ENCODE results near the gene TIMP2.

TIMP2 gene

GRCh38 chr17:78819402-78819801 lies 105.8 kb downstream of the TIMP2 start:
- TF ChIP-seq EZH2phosphoT487 (IDR thresholded peaks at IDR 0.05; ENCODE audit: borderline replicate concordance, low read length) (no peak), CTCF (IDR thresholded peaks at IDR 0.05; ENCODE audit: low read depth, low read length, poor library complexity, severe bottlenecking) (no peak)
- no peaks in the 10 kb centered on the region for H3F3A ChIP-seq (ENCODE audit: control insufficient read depth, insufficient read depth)
- H3K4me2 ChIP-seq (ENCODE audit: low read length), result no peak overlapping the region
- H3K36me3 ChIP-seq (ENCODE audit: control insufficient read depth, low read length), result peaks cover 92% of the 10 kb centered on the region
- no peaks in the 10 kb centered on the region for H3K4me1 ChIP-seq (ENCODE audit: control insufficient read depth, low read length)
- no peak overlapping the region for H3K27ac ChIP-seq (ENCODE audit: low read depth, low read length)
- H3K9me3 ChIP-seq (ENCODE audit: control insufficient read depth, insufficient read depth, low read length), result no peaks in the 10 kb centered on the region
- no peaks in the 10 kb centered on the region for H4K20me1 ChIP-seq (ENCODE audit: control insufficient read depth, insufficient read depth, low read depth, low read length)
- no peak overlapping the region for H3K4me3 ChIP-seq (ENCODE audit: low read length)
- H3K9me2 ChIP-seq (replicated peaks; ENCODE audit: control insufficient read depth, low read length), result no peaks in the 10 kb centered on the region
- H3K27me3 ChIP-seq (ENCODE audit: control insufficient read depth, low read length), result no peaks in the 10 kb centered on the region
- H3K79me2 ChIP-seq (ENCODE audit: control insufficient read depth, low read length), result peaks cover 15% of the 10 kb centered on the region

- TF ChIP-seq CTCF (IDR thresholded peaks at IDR 0.05; ENCODE audit: low read depth, low read length, poor library complexity, severe bottlenecking) (no peak), EZH2phosphoT487 (IDR thresholded peaks at IDR 0.05; ENCODE audit: borderline replicate concordance, low read length) (no peak)
- Histone ChIP-seq H3K9me2 (replicated peaks; ENCODE audit: control insufficient read depth, low read length) (no peaks in the 10 kb centered on the region), H3F3A (ENCODE audit: control insufficient read depth, insufficient read depth) (no peaks in the 10 kb centered on the region), H3K4me1 (ENCODE audit: control insufficient read depth, low read length) (no peaks in the 10 kb centered on the region), H3K79me2 (ENCODE audit: control insufficient read depth, low read length) (peaks cover 10% of the 10 kb centered on the region), H3K36me3 (ENCODE audit: control insufficient read depth, low read length) (peaks cover 92% of the 10 kb centered on the region), H3K4me3 (ENCODE audit: low read length) (no peak overlapping the region), H3K4me2 (ENCODE audit: low read length) (no peak overlapping the region), H3K9me3 (ENCODE audit: control insufficient read depth, insufficient read depth, low read length) (no peaks in the 10 kb centered on the region), H3K27ac (ENCODE audit: low read depth, low read length) (no peak overlapping the region), H3K27me3 (ENCODE audit: control insufficient read depth, low read length) (no peaks in the 10 kb centered on the region), H4K20me1 (ENCODE audit: control insufficient read depth, insufficient read depth, low read depth, low read length) (no peaks in the 10 kb centered on the region)
Measured at GRCh38 chr17:78818932-78819331, 106.3 kb downstream of the TIMP2 start.

GRCh38 chr17:78818152-78818846 lies 106.9 kb downstream of the TIMP2 start:
- H3K9me2 ChIP-seq (replicated peaks; ENCODE audit: control insufficient read depth, low read length), result no peaks in the 10 kb centered on the region
- no peak overlapping the region for H3K4me2 ChIP-seq (ENCODE audit: low read length)
- no peak overlapping the region for H3K27ac ChIP-seq (ENCODE audit: low read depth, low read length)
- no peaks in the 10 kb centered on the region for H3F3A ChIP-seq (ENCODE audit: control insufficient read depth, insufficient read depth)
- no peaks in the 10 kb centered on the region for H4K20me1 ChIP-seq (ENCODE audit: control insufficient read depth, insufficient read depth, low read depth, low read length)
- H3K4me3 ChIP-seq (ENCODE audit: low read length), result no peak overlapping the region
- H3K4me1 ChIP-seq (ENCODE audit: control insufficient read depth, low read length), result no peaks in the 10 kb centered on the region
- TF ChIP-seq CTCF (IDR thresholded peaks at IDR 0.05; ENCODE audit: low read depth, low read length, poor library complexity, severe bottlenecking), result no peak
- TF ChIP-seq EZH2phosphoT487 (IDR thresholded peaks at IDR 0.05; ENCODE audit: borderline replicate concordance, low read length), result no peak
- no peaks in the 10 kb centered on the region for H3K9me3 ChIP-seq (ENCODE audit: control insufficient read depth, insufficient read depth, low read length)
- no peaks in the 10 kb centered on the region for H3K27me3 ChIP-seq (ENCODE audit: control insufficient read depth, low read length)
- peaks cover 92% of the 10 kb centered on the region for H3K36me3 ChIP-seq (ENCODE audit: control insufficient read depth, low read length)
- peaks cover 4% of the 10 kb centered on the region for H3K79me2 ChIP-seq (ENCODE audit: control insufficient read depth, low read length)

Measured in DOHH2 (cell line).